AG09319 (cell line): ENCODE results near the gene DTD1.

Source experiments
- DNase-seq: peaks from one replicate; pipeline ENCODE4 v3.0.0-alpha.2; 2010; ENCODE audit warnings: low read depth; ENCODE audit errors: extremely low read depth
- CTCF ChIP-seq: IDR thresholded peaks from 2 replicates; pipeline ENCODE4 v1.5.1; 2011; ENCODE audit warnings: low read depth, mild to moderate bottlenecking, inconsistent platforms, low read length, moderate library complexity

Gene DTD1

GRCh38 chr20:18724788-18725464 lies 137.1 kb downstream of the DTD1 start:
- no peak for TF ChIP-seq CTCF
- no peak for DNase-seq

GRCh38 chr20:18727032-18727508 lies 139.2 kb downstream of the DTD1 start:
- DNase-seq: no peak

GRCh38 chr20:18728165-18728869 lies 140.5 kb downstream of the DTD1 start:
- TF ChIP-seq CTCF: no peak
- DNase-seq: no peak

More at GRCh38 chr20:18727032-18727508, 139.2 kb downstream of the DTD1 start:
- no peak for TF ChIP-seq CTCF

- no peak for DNase-seq
- TF ChIP-seq CTCF: no peak
Observed at GRCh38 chr20:18728870-18729224, 141.0 kb downstream of the DTD1 start.

GRCh38 chr20:18729231-18729825 lies 141.5 kb downstream of the DTD1 start:
- TF ChIP-seq CTCF: no peak
- no peak for DNase-seq

- no peak for TF ChIP-seq CTCF
Observed at GRCh38 chr20:18731940-18732339, 144.1 kb downstream of the DTD1 start.

More at GRCh38 chr20:18731940-18732339, 144.1 kb downstream of the DTD1 start:
- DNase-seq: no peak
